Measurements from ENCODE around the gene MS4A10.
"Not testable (repeated sequence)": the region's sequence is repeated elsewhere in the genome, so short reads cannot be mapped to it uniquely, and the experiment has no call there.

MS4A10 gene

DNA sequence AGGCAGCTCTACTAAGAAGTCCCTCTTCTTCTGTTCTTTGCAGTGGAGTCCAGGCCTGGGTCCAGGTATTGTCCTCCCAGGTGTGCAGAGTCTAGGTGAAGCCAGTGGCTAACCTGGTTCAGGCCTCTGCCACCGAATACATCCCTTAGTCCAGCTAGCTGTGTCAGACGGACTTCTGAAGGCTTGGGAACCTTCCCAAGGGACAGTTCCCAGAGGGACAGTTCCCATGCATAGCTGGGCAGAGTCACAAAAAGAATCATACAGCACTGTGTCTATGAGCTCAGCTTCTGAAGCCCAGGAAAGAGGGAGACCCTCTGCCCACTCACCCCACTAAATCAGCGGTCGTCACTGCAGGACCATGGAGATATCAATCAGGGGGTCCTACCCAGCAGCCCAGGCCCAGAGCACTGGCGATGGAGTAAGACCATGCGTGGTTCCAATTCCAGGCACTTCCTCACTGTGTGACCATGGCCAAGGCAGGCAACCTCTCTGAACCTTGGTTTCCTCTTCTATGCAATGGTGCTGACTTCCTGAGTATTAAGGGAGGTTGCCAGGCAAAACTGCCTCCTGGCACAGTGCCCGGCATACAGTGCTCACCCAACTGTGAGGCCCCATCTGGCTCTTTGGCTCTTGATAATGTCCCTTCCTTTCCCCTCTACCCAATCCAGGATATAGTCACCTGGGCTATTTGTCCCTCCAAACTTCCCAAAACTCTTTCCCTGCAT, 3.4 kb downstream of the MS4A10 start:
- no peak for DNase-seq (ENCODE audit: low read depth)

GRCh38 chr11:60790726-60791125, 5.6 kb downstream of the MS4A10 start:
- no peak for DNase-seq (ENCODE audit: low read depth)

DNA sequence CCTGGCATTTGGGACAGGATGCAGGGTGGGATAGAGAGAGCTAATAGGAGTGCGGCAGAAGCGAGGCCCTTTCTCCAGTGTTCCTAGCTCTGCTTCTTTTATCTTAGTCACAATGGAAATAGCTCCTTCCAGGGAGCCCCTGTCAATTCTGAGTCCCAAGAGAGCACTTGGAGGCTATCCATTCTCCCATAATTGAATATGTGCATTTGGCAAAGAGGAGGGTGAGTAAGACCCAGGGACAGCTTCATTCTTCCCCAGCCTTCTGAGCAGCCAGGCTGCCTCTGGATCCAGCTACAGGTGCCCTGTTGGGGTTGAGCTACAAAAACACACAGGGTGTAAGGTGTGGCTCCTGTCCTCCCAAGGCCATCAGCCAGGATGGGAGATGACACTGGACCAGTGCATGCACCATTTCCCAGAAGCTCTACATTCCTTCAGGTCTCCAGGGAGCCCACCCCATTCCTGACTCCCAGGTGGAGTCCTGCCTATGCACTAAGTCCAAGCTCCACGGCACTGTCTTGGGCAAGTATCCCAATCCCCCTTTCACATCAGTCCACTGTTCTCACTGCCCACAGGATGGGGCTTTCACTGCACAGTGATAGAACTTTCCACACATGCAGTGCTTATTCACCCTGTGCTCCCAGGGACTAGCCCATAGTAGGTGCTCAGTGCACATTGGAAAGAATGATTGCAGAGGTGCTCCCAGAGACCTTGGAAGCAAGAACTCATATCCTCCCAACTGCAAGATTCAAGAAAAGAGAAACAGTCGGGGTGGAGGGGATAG, 6.2 kb downstream of the MS4A10 start:
- DNase-seq (ENCODE audit: low read depth), result no peak

DNA sequence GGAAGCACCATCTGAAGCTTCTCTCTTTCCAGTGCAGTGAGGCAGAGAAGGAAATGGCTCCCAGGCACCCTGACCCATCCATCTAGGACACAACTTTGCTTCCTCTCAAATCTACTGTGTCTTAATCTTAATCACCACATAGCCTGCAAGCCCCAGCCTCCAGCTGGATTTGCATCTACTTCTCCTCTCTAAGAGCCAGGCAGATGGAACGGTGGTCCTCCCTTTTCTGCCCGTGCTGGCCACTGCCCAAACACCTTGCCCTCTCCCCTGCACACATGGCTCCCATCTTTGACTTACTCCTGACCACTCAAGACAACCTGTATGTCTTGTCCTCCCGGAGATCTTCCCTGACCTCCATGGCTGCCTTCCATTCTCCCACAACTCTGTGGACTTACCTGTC, 7.4 kb downstream of the MS4A10 start:
- DNase-seq (ENCODE audit: low read depth), result no peak

GRCh38 chr11:60795291-60795690, 10.2 kb downstream of the MS4A10 start:
- no peak for DNase-seq (ENCODE audit: low read depth)

DNA sequence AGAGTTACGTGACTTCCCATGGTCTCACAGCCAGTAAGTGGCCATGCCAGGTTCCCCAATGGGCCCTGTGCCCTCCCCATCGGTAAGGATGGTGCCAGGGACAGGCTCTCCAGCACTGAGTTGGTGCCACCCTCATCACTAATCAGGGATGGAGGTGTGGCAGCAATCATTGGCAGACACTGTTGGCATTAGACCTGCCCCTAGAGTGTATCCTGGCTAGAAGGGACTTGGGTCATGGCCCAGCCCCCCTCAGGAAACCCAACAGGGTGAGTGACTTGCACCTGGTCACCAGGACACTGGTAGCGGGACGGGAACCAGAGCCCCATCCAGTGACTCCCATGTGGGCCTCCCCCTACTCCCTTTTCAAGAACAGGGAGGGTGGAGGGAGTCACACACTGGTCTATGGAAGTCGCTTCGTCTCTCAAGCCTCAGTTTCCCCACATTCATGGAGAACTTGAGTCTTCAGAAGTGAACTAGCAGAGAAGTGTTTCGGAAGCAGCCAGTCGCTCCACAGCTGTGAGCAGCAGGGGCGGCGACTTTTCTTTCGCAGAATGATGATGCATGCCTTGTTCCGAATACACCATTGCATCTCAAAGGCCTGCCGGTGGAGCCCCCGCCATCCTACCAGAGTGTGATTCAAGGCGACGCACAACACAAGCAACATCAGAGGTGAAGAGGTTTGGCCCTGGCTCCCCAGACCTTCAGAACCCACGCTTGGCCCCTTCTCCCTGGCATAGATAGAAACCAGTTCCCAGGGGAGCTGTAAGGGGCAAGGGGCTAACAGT, 12.9 kb downstream of the MS4A10 start:
- no peak for DNase-seq (ENCODE audit: low read depth)

DNA sequence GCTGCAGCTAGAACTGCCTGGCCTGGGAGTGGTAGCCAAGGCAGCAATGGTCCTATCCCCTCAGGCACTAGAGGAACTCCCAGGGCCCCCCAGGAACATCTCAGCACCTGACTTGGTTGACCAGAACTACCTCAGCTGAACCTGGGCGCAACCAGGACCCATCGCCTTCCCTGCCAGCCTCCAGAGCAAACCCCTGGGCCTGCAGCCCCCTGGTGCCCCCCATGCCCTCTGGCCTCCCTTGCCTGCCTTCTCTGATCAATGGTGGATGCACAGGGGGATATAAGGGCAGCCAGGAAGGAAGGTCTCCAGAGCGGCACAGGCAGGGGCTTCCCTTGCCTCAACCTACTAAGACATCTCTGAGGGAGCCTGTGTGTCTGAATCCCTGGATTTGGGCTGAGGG, 13.5 kb downstream of the MS4A10 start:
- DNase-seq (ENCODE audit: low read depth), result no peak

- DNase-seq (ENCODE audit: low read depth), result no peak
These were observed 16.1 kb downstream of the MS4A10 start for GRCh38 chr11:60801194-60801593.

DNA sequence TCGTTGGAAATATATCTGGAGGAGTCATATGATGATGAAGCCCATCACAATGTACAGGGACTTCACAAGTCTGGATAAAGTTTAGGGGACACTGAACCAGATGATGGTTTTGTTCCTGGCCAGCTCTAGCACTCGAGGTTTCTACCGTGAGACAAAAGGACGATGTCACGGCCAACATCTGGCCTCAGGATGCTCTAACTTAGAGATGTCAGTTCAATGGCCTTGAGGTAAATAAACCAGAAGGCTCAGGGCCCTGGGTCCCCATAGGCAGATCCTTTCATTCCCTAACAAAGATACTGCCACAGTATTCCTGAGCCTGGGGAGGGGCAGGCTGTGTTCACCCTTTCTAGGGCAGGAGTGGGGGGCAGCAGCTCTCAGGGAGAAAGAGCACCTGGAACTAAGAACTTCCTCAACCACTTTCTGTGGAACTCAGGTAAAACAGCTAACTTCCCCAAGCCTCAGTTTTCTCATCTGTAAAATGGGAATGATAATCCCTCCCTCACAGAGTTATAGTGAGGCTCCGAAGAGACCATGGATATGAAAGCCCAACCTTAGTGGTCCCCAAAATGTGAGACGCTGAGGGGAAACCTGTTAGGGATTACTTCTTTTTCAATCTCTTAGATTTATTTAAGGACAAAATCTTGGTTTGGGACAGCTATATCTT, 18.3 kb downstream of the MS4A10 start:
- no peak for DNase-seq (ENCODE audit: low read depth)

- no peak for DNase-seq (ENCODE audit: low read depth)
These were observed 24.1 kb downstream of the MS4A10 start for GRCh38 chr11:60809249-60809648.

- DNase-seq (ENCODE audit: low read depth), result no peak
These were observed 24.6 kb downstream of the MS4A10 start for GRCh38 chr11:60809691-60810090.

DNA sequence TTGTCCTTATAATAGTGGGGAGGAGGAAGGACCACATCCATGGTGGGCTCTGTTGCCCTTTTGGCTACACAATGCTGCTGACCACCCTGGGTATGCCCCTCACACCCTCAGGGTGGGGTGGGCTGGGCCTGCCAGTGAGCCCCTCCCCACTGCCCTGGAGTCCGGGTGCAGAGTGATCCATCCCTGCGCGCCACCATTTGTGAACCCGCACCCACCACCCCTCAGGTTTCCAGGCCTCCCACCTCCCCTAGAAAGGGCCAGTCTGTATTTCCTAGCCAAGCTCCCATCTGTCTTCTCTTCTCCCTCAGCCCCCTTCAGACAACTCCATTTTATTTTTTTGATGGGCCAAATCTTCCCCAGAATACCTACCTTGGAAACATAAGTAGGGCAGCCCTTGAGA, 25.0 kb downstream of the MS4A10 start:
- no peak for DNase-seq (ENCODE audit: low read depth)

GRCh38 chr11:60810569-60810968, 25.4 kb downstream of the MS4A10 start:
- DNase-seq (ENCODE audit: low read depth), result no peak

DNA sequence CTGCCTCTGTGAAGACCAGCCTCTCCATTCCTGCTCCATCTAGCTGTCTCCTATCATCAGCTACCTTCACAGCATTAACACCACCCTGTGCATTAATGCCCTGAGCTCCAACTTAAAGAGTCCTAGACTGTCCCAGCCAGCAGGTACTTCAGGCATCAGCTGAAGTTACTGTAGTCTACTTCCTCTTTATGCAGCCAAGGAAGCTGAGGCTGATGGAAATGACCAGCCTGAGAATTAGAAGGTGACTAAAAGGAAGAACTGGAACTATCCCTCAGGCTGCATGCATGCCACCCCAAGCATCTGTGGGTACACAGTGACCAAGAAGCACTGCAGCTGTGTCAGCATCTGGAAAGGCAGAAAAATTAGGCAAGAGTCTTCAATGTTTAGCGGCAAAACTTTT, 28.2 kb downstream of the MS4A10 start:
- no peak for DNase-seq (ENCODE audit: low read depth)

- DNase-seq (ENCODE audit: low read depth), result no peak
These were observed 29.0 kb downstream of the MS4A10 start for GRCh38 chr11:60814112-60814511.

GRCh38 chr11:60816590-60817157, 31.5 kb downstream of the MS4A10 start:
- no peak for DNase-seq (ENCODE audit: low read depth)

GRCh38 chr11:60818057-60818456, 32.9 kb downstream of the MS4A10 start:
- no peak for DNase-seq (ENCODE audit: low read depth)

- no peak for DNase-seq (ENCODE audit: low read depth)
These were observed 36.9 kb downstream of the MS4A10 start for GRCh38 chr11:60821827-60822599.

DNA sequence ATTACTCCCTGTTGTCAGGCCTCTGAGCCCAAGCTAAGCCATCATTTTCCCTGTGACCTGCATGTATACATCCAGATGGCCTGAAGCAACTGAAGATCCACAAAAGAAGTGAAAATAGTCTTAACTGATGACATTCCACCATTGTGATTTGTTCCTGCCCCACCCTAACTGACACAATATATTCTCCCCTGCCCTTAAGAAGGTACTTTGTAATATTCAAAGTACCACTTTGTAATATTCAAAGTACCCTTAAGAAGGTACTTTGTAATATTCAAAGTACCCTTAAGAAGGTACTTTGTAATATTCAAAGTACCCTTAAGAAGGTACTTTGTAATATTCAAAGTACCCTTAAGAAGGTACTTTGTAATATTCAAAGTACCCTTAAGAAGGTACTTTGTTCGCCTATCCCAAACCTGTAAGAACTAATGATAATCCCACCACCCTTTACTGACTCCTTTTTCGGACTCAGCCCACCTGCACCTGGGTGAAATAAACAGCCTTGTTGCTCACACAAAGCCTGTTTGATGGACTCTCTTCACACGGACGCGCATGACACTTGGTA, 38.7 kb downstream of the MS4A10 start:
- DNase-seq (ENCODE audit: low read depth), result not testable (repeated sequence)

- DNase-seq (ENCODE audit: low read depth), result no peak
These were observed 40.0 kb downstream of the MS4A10 start for GRCh38 chr11:60825118-60825517.

DNA sequence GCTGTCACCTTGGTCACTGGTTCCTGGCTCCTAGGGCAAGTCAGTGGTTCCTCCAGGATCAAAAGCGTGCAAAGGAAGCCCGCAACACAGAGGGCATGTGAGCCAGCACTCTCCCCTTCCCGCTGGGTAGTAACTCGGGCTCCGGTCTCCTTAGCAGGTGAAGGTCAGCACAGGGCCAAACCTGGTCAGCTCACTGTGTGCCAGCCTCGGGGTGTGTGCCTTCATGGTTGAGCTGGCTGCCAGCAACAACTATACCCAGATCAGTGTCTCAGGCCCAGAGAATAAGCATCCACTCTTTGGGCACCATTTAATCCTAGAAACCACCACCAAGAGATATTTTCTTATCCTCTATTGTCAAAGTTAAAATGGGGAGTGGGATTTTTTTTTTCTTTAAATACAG, 40.7 kb downstream of the MS4A10 start:
- no peak for DNase-seq (ENCODE audit: low read depth)
